HEK293T (cell line): ENCODE results near the gene ZNF521.

ENCODE experiments used
- ARNT ChIP-seq: fragments of 450-650 bp; IDR thresholded peaks from 2 replicates; pipeline ENCODE4 v1.6.1; 2017; ENCODE audit warnings: mild to moderate bottlenecking
- BHLHE40 ChIP-seq: fragments of 450-650 bp; IDR thresholded peaks from 2 replicates; pipeline ENCODE4 v1.6.1; 2016; ENCODE audit warnings: mild to moderate bottlenecking, moderate library complexity, borderline replicate concordance
- FOXM1 ChIP-seq: fragments of 450-650 bp; IDR thresholded peaks from 2 replicates; pipeline ENCODE4 v1.6.1; 2017; ENCODE audit warnings: mild to moderate bottlenecking, borderline replicate concordance
- SUZ12 ChIP-seq: fragments of 450-650 bp; IDR thresholded peaks from 2 replicates; pipeline ENCODE4 v1.6.1; 2016; ENCODE audit warnings: mild to moderate bottlenecking

DNA sequence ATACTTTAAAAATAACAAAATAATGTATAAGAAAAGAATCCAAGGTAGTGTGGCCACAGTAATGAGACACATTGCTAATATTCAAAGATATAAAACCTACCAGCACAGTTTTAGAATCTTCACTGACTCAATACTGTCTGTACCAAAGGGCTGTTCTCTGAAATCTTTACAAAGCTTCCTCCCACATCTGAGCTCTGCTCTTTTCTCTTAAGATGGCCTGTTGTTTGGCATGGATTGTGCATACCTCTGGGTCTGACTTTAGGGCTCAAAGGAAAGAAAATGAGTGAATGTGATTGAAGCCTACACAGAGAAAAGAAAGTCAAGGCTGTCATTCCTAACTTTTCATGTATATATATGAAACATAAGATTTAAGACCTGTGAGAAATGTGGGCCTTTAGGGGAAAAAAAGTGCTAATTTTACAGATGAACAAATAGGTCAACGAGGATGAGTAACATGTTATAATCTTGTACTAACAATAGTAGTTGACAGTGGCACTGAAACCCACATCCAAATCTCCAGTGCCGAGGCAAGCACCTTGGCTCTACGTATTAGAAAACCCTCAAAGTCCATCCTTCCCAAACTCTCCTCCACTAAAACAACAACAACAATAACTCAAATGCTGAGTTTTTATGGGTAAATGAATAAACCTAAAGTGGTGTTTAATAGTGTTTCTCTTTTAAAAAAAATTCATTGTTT, 114.2 kb downstream of the ZNF521 start:
- TF ChIP-seq BHLHE40 (no peak), ARNT (no peak), SUZ12 (no peak), FOXM1 (no peak)
